Skin epidermis (tissue), 12 donors: ENCODE data around the gene TENM3.

ENCODE experiments used
- H3K27ac ChIP-seq, 21 experiments: fragments of 200-600 bp; sonication (generic) in 11 of 21; one replicate each; pipeline ENCODE4 v1.5.0; 2020; ENCODE audit warnings: mild to moderate bottlenecking in 3 of 21, inconsistent platforms in 2 of 21, moderate library complexity in 2 of 21
- H3K4me3 ChIP-seq, 7 experiments: fragments of 200-600 bp; sonication (generic) in 2 of 7; one replicate each; pipeline ENCODE4 v1.5.0; 2020; ENCODE audit warnings: inconsistent platforms in 2 of 7, mild to moderate bottlenecking in 2 of 7, moderate library complexity in 1 of 7

TENM3 gene

GRCh38 chr4:182695842-182696241 lies 452.6 kb downstream of the TENM3 start:
- Histone ChIP-seq H3K27ac (no peak overlapping the region), H3K4me3 (no peak overlapping the region)

- Histone ChIP-seq H3K4me3 (no peak overlapping the region), H3K27ac (no peak overlapping the region)
These were observed 453.9 kb downstream of the TENM3 start for GRCh38 chr4:182697094-182697493.

- no peak overlapping the region for H3K4me3 ChIP-seq
- no peak overlapping the region for H3K27ac ChIP-seq
These were observed 455.0 kb downstream of the TENM3 start for GRCh38 chr4:182698212-182698611.

GRCh38 chr4:182699201-182699600 lies 456.0 kb downstream of the TENM3 start:
- Histone ChIP-seq H3K27ac (no peak overlapping the region), H3K4me3 (no peak overlapping the region)

GRCh38 chr4:182699795-182700194 lies 456.6 kb downstream of the TENM3 start:
- no peak overlapping the region for H3K27ac ChIP-seq
- H3K4me3 ChIP-seq: no peak overlapping the region

- H3K4me3 ChIP-seq: no peak overlapping the region
- H3K27ac ChIP-seq: no peak overlapping the region
These were observed 457.4 kb downstream of the TENM3 start for GRCh38 chr4:182700362-182701160.

GRCh38 chr4:182704077-182704476 lies 460.9 kb downstream of the TENM3 start:
- H3K27ac ChIP-seq: no peak overlapping the region
- H3K4me3 ChIP-seq: no peak overlapping the region

- no peak overlapping the region for H3K4me3 ChIP-seq
- H3K27ac ChIP-seq: no peak overlapping the region
These were observed 461.7 kb downstream of the TENM3 start for GRCh38 chr4:182704948-182705347.

- H3K4me3 ChIP-seq: no peak overlapping the region
- H3K27ac ChIP-seq: no peak overlapping the region
These were observed 462.2 kb downstream of the TENM3 start for GRCh38 chr4:182705389-182705788.

GRCh38 chr4:182711211-182711610 lies 468.0 kb downstream of the TENM3 start:
- no peak overlapping the region for H3K4me3 ChIP-seq
- no peak overlapping the region for H3K27ac ChIP-seq

- H3K27ac ChIP-seq: no peak overlapping the region
- no peak overlapping the region for H3K4me3 ChIP-seq
These were observed 472.3 kb downstream of the TENM3 start for GRCh38 chr4:182715548-182715947.

- Histone ChIP-seq H3K27ac (no peak overlapping the region), H3K4me3 (no peak overlapping the region)
These were observed 473.0 kb downstream of the TENM3 start for GRCh38 chr4:182716192-182716591.

GRCh38 chr4:182717788-182718583 lies 474.8 kb downstream of the TENM3 start:
- Histone ChIP-seq H3K27ac (no peak overlapping the region), H3K4me3 (no peak overlapping the region)

- H3K27ac ChIP-seq: no peak overlapping the region
- H3K4me3 ChIP-seq: no peak overlapping the region
These were observed 481.2 kb downstream of the TENM3 start for GRCh38 chr4:182724414-182724813.

GRCh38 chr4:182729516-182729915 lies 486.3 kb downstream of the TENM3 start:
- no peak overlapping the region for H3K4me3 ChIP-seq
- H3K27ac ChIP-seq: no peak overlapping the region

- Histone ChIP-seq H3K27ac (no peak overlapping the region), H3K4me3 (no peak overlapping the region)
These were observed 487.6 kb downstream of the TENM3 start for GRCh38 chr4:182730791-182731190.

GRCh38 chr4:182736207-182736606 lies 493.0 kb downstream of the TENM3 start:
- Histone ChIP-seq H3K27ac (no peak overlapping the region), H3K4me3 (no peak overlapping the region)

GRCh38 chr4:182738283-182739047 lies 495.3 kb downstream of the TENM3 start:
- no peak overlapping the region for H3K4me3 ChIP-seq

GRCh38 chr4:182740256-182740655 lies 497.1 kb downstream of the TENM3 start:
- H3K27ac ChIP-seq: no peak overlapping the region
- no peak overlapping the region for H3K4me3 ChIP-seq

More at GRCh38 chr4:182738283-182739047, 495.3 kb downstream of the TENM3 start:
- no peak overlapping the region for H3K27ac ChIP-seq

GRCh38 chr4:182741054-182741453 lies 497.9 kb downstream of the TENM3 start:
- no peak overlapping the region for H3K4me3 ChIP-seq
- H3K27ac ChIP-seq: no peak overlapping the region
